Measurements from ENCODE around the gene QRFP. TPM values are rescaled to one million over a fixed set of nuclear protein-coding genes. Genes with fewer than 3 reads are reported as not detected.

The QRFP gene
- total RNA-seq, 1 experiment from 2014 or later, result not detected

GRCh38 chr9:130892477-130893304, 3.9 kb downstream of the QRFP start:
- Histone ChIP-seq H3K4me2 (ENCODE audit: low read length) (no peak overlapping the region), H3K4me3 (replicated peaks in 1 of 2; ENCODE audit: low read depth in 1 of 2, low read length in 2 of 2) (no peak overlapping the region), H4K20me1 (ENCODE audit: insufficient read depth) (no peaks in the 10 kb centered on the region), H3K79me2 (ENCODE audit: insufficient read depth, low read length) (no peaks in the 10 kb centered on the region), H2AFZ (ENCODE audit: low read depth, low read length, poor library complexity, severe bottlenecking) (no peak overlapping the region), H3K9ac (ENCODE audit: low read length) (no peak overlapping the region), H3K9me2 (ENCODE audit: insufficient read depth) (no peaks in the 10 kb centered on the region), H3K4me1 (ENCODE audit: control insufficient read depth in 1 of 2, insufficient read depth in 2 of 2, low read length in 2 of 2) (no peaks in the 10 kb centered on the region), H3K27me3 (ENCODE audit: insufficient read depth, low read length) (no peaks in the 10 kb centered on the region), H3K9me3 (ENCODE audit: control insufficient read depth in 1 of 2, insufficient read depth in 1 of 2, low read depth in 1 of 2, low read length in 2 of 2) (no peaks in the 10 kb centered on the region), H3K27ac (ENCODE audit: low read depth, low read length) (no peak overlapping the region), H3K36me3 (ENCODE audit: control insufficient read depth in 1 of 2, insufficient read depth in 2 of 2, low read length in 2 of 2) (no peaks in the 10 kb centered on the region)
- ChIA-PET POLR2A (no interaction called here), CTCF (interaction anchor here (0.9 to 2.9 kb wide), 4 partner anchors 23 to 106 kb away, joined by 3 to 21 read pairs (median 4); no protein-coding TSS in a partner anchor), RAD21 (ENCODE audit: low non-redundant PET in 1 of 2, low total read pairs in 2 of 2, uncharacterized antibody in 2 of 2, unreplicated experiment in 2 of 2) (no interaction called here)
- no peak for DNase-seq (ENCODE audit: low read depth, low spot score)
- no peak for TF ChIP-seq SP1 (IDR thresholded peaks at IDR 0.05; ENCODE audit: low read depth)
- no peak for TF ChIP-seq REST (IDR thresholded peaks at IDR 0.05; ENCODE audit: low read depth)
- TF ChIP-seq POLR2A (IDR thresholded peaks at IDR 0.05; ENCODE audit: borderline replicate concordance, extremely low read depth, insufficient read depth, insufficient read length), result no peak
- TF ChIP-seq RAD21 (IDR thresholded peaks at IDR 0.05; ENCODE audit: low read depth), result no peak
- BruUV-seq (replicated peaks), result no TSS peak
- ATAC-seq, result no peak
- intact Hi-C loops (cut with micrococcal nuclease), result loop anchor here (2.0 kb wide), 1 partner anchor 106 kb away; no protein-coding TSS in a partner anchor
